Epithelial cell of esophagus (primary cell): ENCODE results near the gene YEATS2.
A peak's percentile ranks its signal among the peaks of the same experiment; 100 is the strongest.

Source experiments
- DNase-seq: peaks from one replicate; pipeline ENCODE4 v3.0.0; 2010; ENCODE audit warnings: low read depth
- H3K4me3 ChIP-seq: 2 replicates; pipeline ENCODE4 v1.5.1; 2011; ENCODE audit warnings: mild to moderate bottlenecking, low read length, control low read depth
- TF ChIP-seq, protein P1 (sequence below): IDR thresholded peaks from 2 replicates; pipeline ENCODE4 v1.5.1; 2011; ENCODE audit warnings: low read depth, mild to moderate bottlenecking, low read length, control low read depth, inconsistent platforms; ENCODE audit not compliant: insufficient read depth; ENCODE audit errors: missing control alignments

Gene YEATS2

DNA sequence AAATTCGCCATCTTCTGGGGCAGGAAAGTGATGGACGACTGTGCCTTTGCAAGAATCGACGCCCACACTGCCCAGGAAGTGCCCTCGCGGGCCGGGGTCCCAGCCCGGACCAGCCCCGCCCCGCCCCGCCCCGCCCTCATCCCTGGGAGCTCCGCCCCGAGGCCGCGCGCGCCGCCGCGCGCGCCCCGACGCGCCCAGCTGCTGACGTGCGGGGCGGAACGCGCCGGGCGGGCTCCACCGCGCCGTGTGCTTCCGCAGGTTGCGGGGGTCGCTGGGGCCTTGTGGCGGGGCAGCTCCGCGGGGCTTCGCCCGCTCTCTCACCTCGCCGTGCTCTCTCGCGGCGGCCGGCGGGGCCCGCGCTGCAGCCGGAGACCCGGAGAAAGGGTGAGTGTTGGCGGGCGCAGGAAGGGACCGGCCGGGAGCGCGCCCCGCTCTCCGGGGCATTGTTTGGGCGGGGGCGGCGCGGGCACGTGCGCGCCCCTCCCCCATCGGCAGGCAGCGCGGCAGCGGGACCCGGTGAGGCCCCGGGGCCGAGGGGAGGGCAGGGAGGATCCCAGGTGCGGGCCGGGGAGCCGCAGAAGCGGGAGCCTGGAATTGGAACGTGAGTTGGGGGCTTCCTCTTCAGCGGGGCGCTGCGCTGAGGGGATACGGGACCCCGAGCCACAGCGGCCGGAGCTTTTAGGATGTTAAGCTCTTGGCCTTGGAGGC is at the start of gene YEATS2:
TSS of gene YEATS2 (plus strand) at position 188 of the 708 bp plus-strand sequence. CDS start 17,366 bp downstream, outside the sequence.
- peak; percentile 65 for DNase-seq
- TF ChIP-seq, protein P1, sequence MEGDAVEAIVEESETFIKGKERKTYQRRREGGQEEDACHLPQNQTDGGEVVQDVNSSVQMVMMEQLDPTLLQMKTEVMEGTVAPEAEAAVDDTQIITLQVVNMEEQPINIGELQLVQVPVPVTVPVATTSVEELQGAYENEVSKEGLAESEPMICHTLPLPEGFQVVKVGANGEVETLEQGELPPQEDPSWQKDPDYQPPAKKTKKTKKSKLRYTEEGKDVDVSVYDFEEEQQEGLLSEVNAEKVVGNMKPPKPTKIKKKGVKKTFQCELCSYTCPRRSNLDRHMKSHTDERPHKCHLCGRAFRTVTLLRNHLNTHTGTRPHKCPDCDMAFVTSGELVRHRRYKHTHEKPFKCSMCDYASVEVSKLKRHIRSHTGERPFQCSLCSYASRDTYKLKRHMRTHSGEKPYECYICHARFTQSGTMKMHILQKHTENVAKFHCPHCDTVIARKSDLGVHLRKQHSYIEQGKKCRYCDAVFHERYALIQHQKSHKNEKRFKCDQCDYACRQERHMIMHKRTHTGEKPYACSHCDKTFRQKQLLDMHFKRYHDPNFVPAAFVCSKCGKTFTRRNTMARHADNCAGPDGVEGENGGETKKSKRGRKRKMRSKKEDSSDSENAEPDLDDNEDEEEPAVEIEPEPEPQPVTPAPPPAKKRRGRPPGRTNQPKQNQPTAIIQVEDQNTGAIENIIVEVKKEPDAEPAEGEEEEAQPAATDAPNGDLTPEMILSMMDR = no peak
- peak within 1 kb of the TSS; percentile 94 for H3K4me3 ChIP-seq

DNA sequence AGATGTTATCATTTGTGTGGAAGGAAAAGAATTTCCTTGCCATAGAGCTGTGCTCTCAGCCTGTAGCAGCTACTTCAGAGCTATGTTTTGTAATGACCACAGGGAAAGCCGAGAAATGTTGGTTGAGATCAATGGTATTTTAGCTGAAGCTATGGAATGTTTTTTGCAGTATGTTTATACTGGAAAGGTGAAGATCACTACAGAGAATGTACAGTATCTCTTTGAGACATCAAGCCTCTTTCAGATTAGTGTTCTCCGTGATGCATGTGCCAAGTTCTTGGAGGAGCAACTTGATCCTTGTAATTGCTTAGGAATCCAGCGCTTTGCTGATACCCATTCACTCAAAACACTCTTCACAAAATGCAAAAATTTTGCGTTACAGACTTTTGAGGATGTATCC is 47.0 kb upstream of the YEATS2 start:
- TF ChIP-seq, protein P1 = no peak
- H3K4me3 ChIP-seq = no peak overlapping the region
- DNase-seq = no peak

DNA sequence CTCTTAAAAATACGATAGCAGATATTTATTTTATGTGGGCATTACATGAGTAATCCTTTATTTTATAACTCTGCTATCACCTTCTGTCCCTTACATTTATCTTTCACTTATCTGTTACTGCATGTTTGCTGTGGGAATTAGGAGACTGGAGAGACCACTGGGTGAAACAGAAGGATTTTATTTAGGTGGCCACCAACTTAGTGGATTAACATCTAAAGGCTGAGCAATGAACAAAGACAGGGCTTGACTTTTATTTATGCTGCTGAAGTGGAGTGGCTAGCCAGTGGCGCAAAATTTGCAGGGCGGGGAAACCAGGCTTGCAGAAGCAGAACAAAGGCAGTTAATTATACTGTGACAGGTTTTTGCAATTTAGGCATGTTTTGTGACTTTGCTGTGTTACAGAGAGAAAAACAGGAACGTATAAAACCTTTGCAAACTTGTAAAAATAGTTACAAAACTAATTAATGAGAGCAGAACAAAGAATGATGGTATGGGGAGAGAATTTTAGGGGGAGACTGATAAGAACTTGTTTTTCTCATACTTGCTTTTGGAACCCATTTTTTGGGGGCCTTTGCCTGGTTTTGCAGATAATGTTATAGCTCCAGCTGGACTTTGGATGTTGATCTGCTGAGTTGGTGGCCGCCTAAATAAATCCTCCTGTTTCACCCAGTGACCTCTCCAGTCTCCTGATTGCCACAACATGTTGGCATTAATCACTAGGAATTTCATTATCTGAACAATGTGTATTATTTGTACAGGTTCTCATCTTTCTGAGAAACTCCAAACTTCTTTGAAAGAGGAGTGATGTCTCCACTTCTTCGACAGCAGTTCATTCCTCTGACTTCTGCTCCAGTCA is 44.2 kb upstream of the YEATS2 start:
- TF ChIP-seq, protein P1 = no peak
- no peak overlapping the region for H3K4me3 ChIP-seq
- peak; percentile 12 for DNase-seq

DNA sequence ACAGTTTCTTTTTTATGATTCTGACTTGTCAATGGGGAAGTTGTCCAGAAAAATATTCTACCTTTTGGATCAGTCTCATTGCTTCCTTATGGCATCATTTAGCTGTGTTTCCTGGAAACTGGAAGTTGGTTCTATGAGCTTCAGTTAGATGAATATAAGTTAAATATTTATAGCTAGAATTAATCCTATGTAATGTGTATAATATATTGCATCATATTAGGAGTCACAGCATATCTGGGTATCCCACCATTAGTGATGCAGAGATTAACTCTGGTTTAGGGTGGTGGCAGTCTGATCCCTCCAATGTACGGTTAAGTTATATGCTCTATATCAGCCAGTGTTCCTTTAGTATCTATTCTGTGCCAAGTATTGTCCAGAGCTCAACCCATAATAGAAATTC is 42.9 kb upstream of the YEATS2 start:
- no peak overlapping the region for H3K4me3 ChIP-seq
- DNase-seq = no peak
- TF ChIP-seq, protein P1 = no peak

DNA sequence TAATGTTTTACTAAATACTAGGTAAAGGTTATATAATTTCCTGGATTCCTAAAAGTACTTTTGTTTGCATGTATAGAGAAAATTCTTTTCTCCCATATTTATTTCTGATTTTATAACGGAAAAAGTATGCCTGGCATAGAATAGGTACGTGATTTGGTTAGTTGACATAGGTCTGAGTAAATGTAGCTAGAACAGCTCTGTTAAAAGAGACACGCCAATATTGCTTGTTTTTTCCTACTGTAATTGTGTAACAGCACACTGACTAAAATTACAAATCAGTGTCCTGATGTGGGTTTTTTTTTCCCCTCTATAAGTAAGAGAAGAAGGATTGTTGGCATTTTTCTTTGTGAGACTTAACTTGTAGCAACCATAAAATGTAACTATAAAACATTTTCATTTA is 35.5 kb upstream of the YEATS2 start:
- TF ChIP-seq, protein P1 = no peak
- no peak overlapping the region for H3K4me3 ChIP-seq
- no peak for DNase-seq

DNA sequence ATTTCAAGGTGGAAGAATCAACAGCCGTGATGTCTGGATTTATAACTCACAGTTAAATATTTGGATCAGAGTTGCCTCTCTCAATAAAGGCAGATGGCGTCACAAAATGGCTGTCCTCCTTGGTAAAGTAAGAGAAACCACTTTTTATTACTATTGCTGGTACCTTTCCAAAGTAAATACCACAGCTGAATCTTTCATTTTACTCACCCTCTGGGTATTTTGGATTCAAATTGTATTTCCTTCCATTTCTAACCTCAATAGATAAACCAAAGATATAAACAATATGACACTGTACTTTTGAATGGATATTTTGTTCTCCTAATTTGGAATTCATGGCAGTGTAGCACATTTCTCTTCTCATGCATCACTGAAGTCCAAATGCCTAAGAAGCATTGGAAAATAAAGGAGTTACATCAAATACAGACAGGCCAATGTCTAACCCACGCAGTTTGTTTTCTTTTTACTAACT is 32.6 kb upstream of the YEATS2 start:
- no peak overlapping the region for H3K4me3 ChIP-seq
- TF ChIP-seq, protein P1 = no peak
- DNase-seq = peak; percentile 32
